Measurements from ENCODE around the gene PARP3.

PARP3 gene

GRCh38 chr3:51966922-51967383 lies 24.8 kb downstream of the PARP3 start:
- DNase-seq (ENCODE audit: low spot score), result no peak

GRCh38 chr3:51967384-51968169 lies 25.4 kb downstream of the PARP3 start, which contains the start of gene PCBP4:
TSS of gene PCBP4 (minus strand) at chr3:51967454. CDS start at chr3:51961240, 6,214 bp downstream.
- peak; percentile 89 for DNase-seq (ENCODE audit: low spot score)

GRCh38 chr3:51968170-51968775 lies 26.1 kb downstream of the PARP3 start:
- DNase-seq (ENCODE audit: low spot score), result peak; percentile 67

- DNase-seq (ENCODE audit: low spot score), result no peak
These were observed 26.9 kb downstream of the PARP3 start for GRCh38 chr3:51968883-51969678.

GRCh38 chr3:51969841-51970240 lies 27.7 kb downstream of the PARP3 start:
- no peak for DNase-seq (ENCODE audit: low spot score)

GRCh38 chr3:51970606-51971300 lies 28.6 kb downstream of the PARP3 start:
- DNase-seq (ENCODE audit: low spot score), result no peak

- no peak for DNase-seq (ENCODE audit: low spot score)
These were observed 29.2 kb downstream of the PARP3 start for GRCh38 chr3:51971350-51971749.

- no peak for DNase-seq (ENCODE audit: low spot score)
These were observed 32.3 kb downstream of the PARP3 start for GRCh38 chr3:51974277-51974962.

GRCh38 chr3:51974963-51975851 lies 33.0 kb downstream of the PARP3 start, which contains the start of gene ABHD14A:
TSS of gene ABHD14A (plus strand) at chr3:51975064. CDS start at chr3:51975136, 72 bp downstream.
- DNase-seq (ENCODE audit: low spot score), result peak; percentile 90

- DNase-seq (ENCODE audit: low spot score), result peak; percentile 82
These were observed 33.8 kb downstream of the PARP3 start for GRCh38 chr3:51975852-51976549.

GRCh38 chr3:51977446-51978142 lies 35.4 kb downstream of the PARP3 start:
- DNase-seq (ENCODE audit: low spot score), result no peak

GRCh38 chr3:51978143-51978502 lies 36.0 kb downstream of the PARP3 start:
- no peak for DNase-seq (ENCODE audit: low spot score)

- no peak for DNase-seq (ENCODE audit: low spot score)
These were observed 38.1 kb downstream of the PARP3 start for GRCh38 chr3:51980253-51980652.

GRCh38 chr3:51982352-51982837 lies 40.2 kb downstream of the PARP3 start:
- peak; percentile 78 for DNase-seq (ENCODE audit: low spot score)

GRCh38 chr3:51982838-51983577 lies 40.8 kb downstream of the PARP3 start, which contains the start of gene ACY1:
TSS of gene ACY1 (plus strand) at chr3:51983535. CDS start at chr3:51984065, 530 bp downstream.
- DNase-seq (ENCODE audit: low spot score), result peak; percentile 95

- DNase-seq (ENCODE audit: low spot score), result no peak
These were observed 41.6 kb downstream of the PARP3 start for GRCh38 chr3:51983578-51984268.

GRCh38 chr3:51984269-51984647 lies 42.1 kb downstream of the PARP3 start:
- DNase-seq (ENCODE audit: low spot score), result no peak

All from D341Med (cell line).